GM18508 (cell line): ENCODE results near the gene NRP1.

Source experiments
- ATAC-seq: cut with Tn5 transposase; IDR thresholded peaks from one replicate; pipeline ENCODE4 v1.9.1; 2021; ENCODE audit warnings: moderate number of reproducible peaks; ENCODE audit not compliant: insufficient read depth, unreplicated experiment

NRP1 gene

GRCh38 chr10:33161550-33162247, 172.8 kb downstream of the NRP1 start:
- no peak for ATAC-seq

GRCh38 chr10:33160151-33160550, 174.3 kb downstream of the NRP1 start:
- no peak for ATAC-seq

GRCh38 chr10:33157103-33157502, 177.4 kb downstream of the NRP1 start:
- no peak for ATAC-seq

- ATAC-seq: peak; percentile 72
Observed at GRCh38 chr10:33155720-33156638, 178.5 kb downstream of the NRP1 start.

GRCh38 chr10:33154590-33154989, 179.9 kb downstream of the NRP1 start:
- no peak for ATAC-seq

- no peak for ATAC-seq
Observed at GRCh38 chr10:33153968-33154327, 180.5 kb downstream of the NRP1 start.

- ATAC-seq: no peak
Observed at GRCh38 chr10:33153251-33153967, 181.1 kb downstream of the NRP1 start.

GRCh38 chr10:33152750-33153149, 181.7 kb downstream of the NRP1 start:
- no peak for ATAC-seq

- ATAC-seq: no peak
Observed at GRCh38 chr10:33152146-33152545, 182.3 kb downstream of the NRP1 start.

- no peak for ATAC-seq
Observed at GRCh38 chr10:33151344-33151864, 183.1 kb downstream of the NRP1 start.

- ATAC-seq: no peak
Observed at GRCh38 chr10:33150889-33151288, 183.6 kb downstream of the NRP1 start.

GRCh38 chr10:33150146-33150545, 184.3 kb downstream of the NRP1 start:
- no peak for ATAC-seq

- no peak for ATAC-seq
Observed at GRCh38 chr10:33147013-33147310, 187.5 kb downstream of the NRP1 start.

- ATAC-seq: no peak
Observed at GRCh38 chr10:33146189-33147012, 188.1 kb downstream of the NRP1 start.

GRCh38 chr10:33145451-33146188, 188.8 kb downstream of the NRP1 start:
- no peak for ATAC-seq

- ATAC-seq: no peak
Observed at GRCh38 chr10:33143160-33143728, 191.2 kb downstream of the NRP1 start.

- no peak for ATAC-seq
Observed at GRCh38 chr10:33142295-33142694, 192.2 kb downstream of the NRP1 start.

GRCh38 chr10:33141251-33141650, 193.2 kb downstream of the NRP1 start:
- ATAC-seq: no peak

GRCh38 chr10:33139181-33139646, 195.3 kb downstream of the NRP1 start:
- no peak for ATAC-seq
